Activated CD4-positive, alpha-beta T cell treated with anti-CD3 and anti-CD28 coated beads, Interleukin-2, amount 10 ng/mL, durations not matched to agents 7 days and 5 days (primary cell): ENCODE results near the gene GIGYF2. TPM values are rescaled to one million over a fixed set of nuclear protein-coding genes. Genes with fewer than 3 reads are reported as not detected.
"Not testable (repeated sequence)": the region's sequence is repeated elsewhere in the genome, so short reads cannot be mapped to it uniquely, and the experiment has no call there.

Experiments used
- CTCF ChIA-PET: fragments of 350-600 bp; sonication (Branson Sonifier 250); formaldehyde crosslinking; loops from one replicate; lab custom pipeline; 2021; ENCODE audit warnings: antibody characterized with exemption; lab: Charles Lee
- POLR2A ChIA-PET: fragments of 350-600 bp; sonication (Branson Sonifier 250); formaldehyde crosslinking; loops from one replicate; lab custom pipeline; 2021; ENCODE audit warnings: antibody characterized with exemption; lab: Charles Lee
- DNase-seq: peaks from one replicate; pipeline ENCODE4 v3.0.0-alpha.2; 2020
- H3K27ac Mint-ChIP-seq: one replicate; pipeline ENCODE4 v1.8.0; 2021; ENCODE audit warnings: mild to moderate bottlenecking, moderate library complexity, mixed read lengths
- H3K27me3 Mint-ChIP-seq: one replicate; pipeline ENCODE4 v1.8.0; 2021; ENCODE audit warnings: mixed read lengths
- H3K36me3 Mint-ChIP-seq: one replicate; pipeline ENCODE4 v1.8.0; 2021; ENCODE audit warnings: low read depth, mixed read lengths
- H3K4me1 Mint-ChIP-seq: one replicate; pipeline ENCODE4 v1.8.0; 2021; ENCODE audit warnings: mixed read lengths
- H3K4me3 Mint-ChIP-seq: one replicate; pipeline ENCODE4 v1.8.0; 2021; ENCODE audit warnings: mild to moderate bottlenecking, moderate library complexity, mixed read lengths
- H3K9me3 Mint-ChIP-seq: one replicate; pipeline ENCODE4 v1.8.0; 2021; ENCODE audit warnings: mixed read lengths
- total RNA-seq, 2 experiments: library from RNA; stranded (reverse); gene quantifications; one replicate each; pipeline ENCODE4 v1.2.3, GENCODE V29; 2021

Gene GIGYF2
- total RNA-seq, 2 experiments from 2014 or later, result 54.3 to 58.7 TPM

GRCh38 chr2:232901736-232902578 lies 204.8 kb downstream of the GIGYF2 start:
- H3K27me3 Mint-ChIP-seq, result no peaks in the 10 kb centered on the region
- ChIA-PET POLR2A (no interaction called here), CTCF (interaction anchor here (0.6 kb wide), 1 partner anchor 108 kb away, joined by 3 read pairs; no protein-coding TSS in a partner anchor)
- H3K9me3 Mint-ChIP-seq, result no peaks in the 10 kb centered on the region
- no peaks in the 10 kb centered on the region for H3K36me3 Mint-ChIP-seq
- H3K4me1 Mint-ChIP-seq, result no peaks in the 10 kb centered on the region
- H3K27ac Mint-ChIP-seq, result no peak overlapping the region
- DNase-seq, result no peak
- no peak overlapping the region for H3K4me3 Mint-ChIP-seq

GRCh38 chr2:232903989-232904388 lies 206.9 kb downstream of the GIGYF2 start:
- Mint-ChIP-seq H3K36me3 (no peaks in the 10 kb centered on the region), H3K4me1 (no peaks in the 10 kb centered on the region), H3K27ac (no peak overlapping the region), H3K27me3 (no peaks in the 10 kb centered on the region), H3K4me3 (no peak overlapping the region), H3K9me3 (no peaks in the 10 kb centered on the region)
- ChIA-PET POLR2A (interaction anchor here (0.6 kb wide), 1 partner anchor 336 kb away, joined by 4 read pairs; no protein-coding TSS in a partner anchor), CTCF (no interaction called here)
- no peak for DNase-seq

- H3K36me3 Mint-ChIP-seq, DNase-seq, H3K27ac Mint-ChIP-seq, POLR2A ChIA-PET, H3K4me1 Mint-ChIP-seq, H3K4me3 Mint-ChIP-seq, CTCF ChIA-PET: not testable (repeated sequence)
- Mint-ChIP-seq H3K27me3 (peaks cover 24% of the 10 kb centered on the region), H3K9me3 (peaks cover 19% of the 10 kb centered on the region)
These were observed 210.0 kb downstream of the GIGYF2 start for GRCh38 chr2:232906867-232907717.

- Mint-ChIP-seq H3K27me3 (peaks cover 29% of the 10 kb centered on the region), H3K9me3 (peaks cover 23% of the 10 kb centered on the region)
- CTCF ChIA-PET, DNase-seq, POLR2A ChIA-PET, H3K4me1 Mint-ChIP-seq, H3K27ac Mint-ChIP-seq, H3K36me3 Mint-ChIP-seq, H3K4me3 Mint-ChIP-seq: not testable (repeated sequence)
These were observed 210.6 kb downstream of the GIGYF2 start for GRCh38 chr2:232907718-232908085.

- CTCF ChIA-PET, result no interaction called here
- no peaks in the 10 kb centered on the region for H3K36me3 Mint-ChIP-seq
- POLR2A ChIA-PET, result no interaction called here
- DNase-seq, result no peak
- no peak overlapping the region for H3K27ac Mint-ChIP-seq
- H3K27me3 Mint-ChIP-seq, result peaks cover 34% of the 10 kb centered on the region
- H3K9me3 Mint-ChIP-seq, result peaks cover 23% of the 10 kb centered on the region
- H3K4me1 Mint-ChIP-seq, result no peaks in the 10 kb centered on the region
- no peak overlapping the region for H3K4me3 Mint-ChIP-seq
These were observed 211.6 kb downstream of the GIGYF2 start for GRCh38 chr2:232908695-232909094.

Other genes with a start within 250 kb of the GIGYF2 start
- not detected for gene ALPI, start 241.2 kb upstream of the GIGYF2 start, total RNA-seq
- not detected for gene ECEL1, start 209.5 kb upstream of the GIGYF2 start, total RNA-seq
- not detected for gene PRSS56, start 176.9 kb upstream of the GIGYF2 start, total RNA-seq
- not detected for gene CHRND, start 171.2 kb upstream of the GIGYF2 start, total RNA-seq
- not detected for gene CHRNG, start 157.6 kb upstream of the GIGYF2 start, total RNA-seq
- gene TIGD1, start 146.8 kb upstream of the GIGYF2 start, total RNA-seq, result 10 to 100 TPM in 1 of 2 experiments, 1 to 10 TPM in 1; 8.7 to 10.4 TPM
- 10 to 100 TPM; 68.1 to 76.4 TPM for gene EIF4E2, start 146.6 kb upstream of the GIGYF2 start, total RNA-seq
- under 1 TPM; 0.32 to 0.50 TPM for gene EFHD1, start 63.7 kb upstream of the GIGYF2 start, total RNA-seq
- gene KCNJ13, start 79.2 kb downstream of the GIGYF2 start, total RNA-seq, result not detected
- 1 to 10 TPM in 1 of 2 experiments, under 1 TPM in 1; 0.97 to 1.1 TPM for gene SNORC, start 172.9 kb downstream of the GIGYF2 start, total RNA-seq